ENCODE measurements around the gene SHD. TPM values are rescaled to one million over a fixed set of nuclear protein-coding genes. Genes with fewer than 3 reads are reported as not detected.

The SHD gene
- total RNA-seq, 4 donors from 2014 or later, result not detected

- Histone ChIP-seq H3K9me3 (no peaks in the 10 kb centered on the region), H3K36me3 (no peaks in the 10 kb centered on the region), H3K27me3 (peaks cover 28% of the 10 kb centered on the region), H3K4me1 (no peaks in the 10 kb centered on the region), H3K27ac (no peak overlapping the region), H3K4me3 (no peak overlapping the region)
- no peak for ATAC-seq
- 28 to 43% methylated on average over 8 to 12 of the region's 12 CpGs for WGBS, 2 donors (ENCODE audit: low coverage in 1 of 2)
- TF ChIP-seq POLR2AphosphoS5 (IDR thresholded peaks at IDR 0.05) (no peak), CTCF (IDR thresholded peaks at IDR 0.05) (no peak), EP300 (IDR thresholded peaks at IDR 0.05) (no peak), POLR2A (IDR thresholded peaks at IDR 0.05) (no peak)
These were observed 34.9 kb downstream of the SHD start for GRCh38 chr19:4313847-4314490.

- no peak for ATAC-seq
- WGBS, 2 donors (ENCODE audit: low coverage in 1 of 2), result 63 to 80% methylated on average over 1 to 2 of the region's 9 CpGs
- Histone ChIP-seq H3K27me3 (peaks cover 28% of the 10 kb centered on the region), H3K36me3 (no peaks in the 10 kb centered on the region), H3K27ac (no peak overlapping the region), H3K4me1 (no peaks in the 10 kb centered on the region), H3K4me3 (no peak overlapping the region), H3K9me3 (peaks cover 0 to under 1% (median 0%) of the 10 kb centered on the region in 3 donors)
- no peak for TF ChIP-seq EP300 (IDR thresholded peaks at IDR 0.05)
- no peak for TF ChIP-seq POLR2AphosphoS5 (IDR thresholded peaks at IDR 0.05)
- no peak for TF ChIP-seq POLR2A (IDR thresholded peaks at IDR 0.05)
- no peak for TF ChIP-seq CTCF (IDR thresholded peaks at IDR 0.05)
These were observed 37.9 kb downstream of the SHD start for GRCh38 chr19:4316956-4317355.

- Histone ChIP-seq H3K36me3 (no peaks in the 10 kb centered on the region), H3K4me1 (no peaks in the 10 kb centered on the region), H3K4me3 (no peak overlapping the region), H3K27me3 (peaks cover 28% of the 10 kb centered on the region), H3K9me3 (peaks cover 0 to 6% (median 0%) of the 10 kb centered on the region in 3 donors), H3K27ac (no peak overlapping the region)
- WGBS, 2 donors (ENCODE audit: low coverage in 1 of 2), result 72 to 89% methylated on average over 3 to 4 of the region's 7 CpGs
- TF ChIP-seq POLR2AphosphoS5 (IDR thresholded peaks at IDR 0.05), result no peak
- no peak for TF ChIP-seq CTCF (IDR thresholded peaks at IDR 0.05)
- no peak for TF ChIP-seq EP300 (IDR thresholded peaks at IDR 0.05)
- no peak for TF ChIP-seq POLR2A (IDR thresholded peaks at IDR 0.05)
- no peak for ATAC-seq
These were observed 39.4 kb downstream of the SHD start for GRCh38 chr19:4318460-4318859.

GRCh38 chr19:4319067-4319718, 40.1 kb downstream of the SHD start:
- no peaks in the 10 kb centered on the region for H3K36me3 ChIP-seq
- H3K4me1 ChIP-seq, result no peaks in the 10 kb centered on the region
- no peak overlapping the region for H3K27ac ChIP-seq
- no peak for TF ChIP-seq POLR2AphosphoS5 (IDR thresholded peaks at IDR 0.05)
- no peak for TF ChIP-seq POLR2A (IDR thresholded peaks at IDR 0.05)
- no peak for TF ChIP-seq CTCF (IDR thresholded peaks at IDR 0.05)
- no peak for TF ChIP-seq EP300 (IDR thresholded peaks at IDR 0.05)
- no peak for ATAC-seq
- no peak overlapping the region for H3K4me3 ChIP-seq
- H3K9me3 ChIP-seq, result peaks cover 0 to 6% (median 0%) of the 10 kb centered on the region in 3 donors
- H3K27me3 ChIP-seq, result peaks cover 28% of the 10 kb centered on the region
- 86 to 100% methylated on average over 1 of the region's 2 CpGs for WGBS, 2 donors (ENCODE audit: low coverage in 1 of 2)

- H3K27me3 ChIP-seq, result peaks cover 29% of the 10 kb centered on the region
- 88 to 95% methylated on average over 2 of the region's 2 CpGs for WGBS, 2 donors (ENCODE audit: low coverage in 1 of 2)
- no peaks in the 10 kb centered on the region for H3K4me1 ChIP-seq
- ATAC-seq, result no peak
- no peaks in the 10 kb centered on the region for H3K36me3 ChIP-seq
- no peak overlapping the region for H3K4me3 ChIP-seq
- no peak for TF ChIP-seq CTCF (IDR thresholded peaks at IDR 0.05)
- TF ChIP-seq POLR2A (IDR thresholded peaks at IDR 0.05), result no peak
- no peak for TF ChIP-seq POLR2AphosphoS5 (IDR thresholded peaks at IDR 0.05)
- no peak for TF ChIP-seq EP300 (IDR thresholded peaks at IDR 0.05)
- no peak overlapping the region for H3K27ac ChIP-seq
- H3K9me3 ChIP-seq, result peaks cover 0 to 6% (median 0%) of the 10 kb centered on the region in 3 donors
These were observed 41.4 kb downstream of the SHD start for GRCh38 chr19:4320419-4320818.
